Activated CD4-positive, alpha-beta memory T cell treated with anti-CD3 and anti-CD28 coated beads for 36 hours (primary cell): ENCODE results near the gene ALG11. TPM values are rescaled to one million over a fixed set of nuclear protein-coding genes. Genes with fewer than 3 reads are reported as not detected.
"Not testable (repeated sequence)": the region's sequence is repeated elsewhere in the genome, so short reads cannot be mapped to it uniquely, and the experiment has no call there.

Experiments used
- CTCF ChIA-PET: fragments of 350-600 bp; sonication (Branson Sonifier 250); formaldehyde crosslinking; loops from one replicate; lab custom pipeline; 2021; ENCODE audit warnings: antibody characterized with exemption, inconsistent platforms; lab: Charles Lee
- POLR2A ChIA-PET: fragments of 350-600 bp; sonication (Branson Sonifier 250); formaldehyde crosslinking; loops from one replicate; lab custom pipeline; 2021; ENCODE audit warnings: antibody characterized with exemption; lab: Charles Lee
- DNase-seq: peaks from one replicate; pipeline ENCODE4 v3.0.0-alpha.2; 2020
- H3K27ac Mint-ChIP-seq: one replicate; pipeline ENCODE4 v1.8.0; 2021; ENCODE audit warnings: mixed read lengths
- H3K27me3 Mint-ChIP-seq: one replicate; pipeline ENCODE4 v1.8.0; 2021; ENCODE audit warnings: mixed read lengths
- H3K36me3 Mint-ChIP-seq: one replicate; pipeline ENCODE4 v1.8.0; 2021; ENCODE audit warnings: mixed read lengths
- H3K4me1 Mint-ChIP-seq: one replicate; pipeline ENCODE4 v1.8.0; 2021; ENCODE audit warnings: low read depth, mixed read lengths
- H3K4me3 Mint-ChIP-seq: one replicate; pipeline ENCODE4 v1.8.0; 2021; ENCODE audit warnings: mild to moderate bottlenecking, mixed read lengths
- H3K9me3 Mint-ChIP-seq: one replicate; pipeline ENCODE4 v1.8.0; 2021; ENCODE audit warnings: mixed read lengths
- intact Hi-C: fragments of 100-400 bp; cut with micrococcal nuclease; formaldehyde crosslinking; loops from one replicate; pipeline ENCODE4 v1.15.1; 2023
- total RNA-seq, 2 experiments: library from RNA; stranded (reverse); gene quantifications; one replicate each; pipeline ENCODE4 v1.2.3, GENCODE V29; 2021

Gene ALG11
- total RNA-seq, 2 experiments from 2014 or later = 19.0 to 19.5 TPM

- no peak for DNase-seq
- Mint-ChIP-seq H3K9me3 (peaks cover 6% of the 10 kb centered on the region), H3K4me1 (no peaks in the 10 kb centered on the region), H3K36me3 (no peaks in the 10 kb centered on the region), H3K27ac (no peak overlapping the region), H3K27me3 (peaks cover 1% of the 10 kb centered on the region), H3K4me3 (no peak overlapping the region)
- CTCF ChIA-PET = interaction anchor here (1.6 kb wide), 1 partner anchor 146 kb away, joined by 4 read pairs; no protein-coding TSS in a partner anchor
- intact Hi-C loops = no loop called here
- POLR2A ChIA-PET = no interaction called here
Observed at GRCh38 chr13:51980908-51981307, 31.3 kb upstream of the ALG11 start.

- Mint-ChIP-seq H3K4me1 (no peaks in the 10 kb centered on the region), H3K36me3 (no peaks in the 10 kb centered on the region), H3K9me3 (peaks cover 6% of the 10 kb centered on the region), H3K27me3 (peaks cover 1% of the 10 kb centered on the region), H3K4me3 (no peak overlapping the region), H3K27ac (no peak overlapping the region)
- intact Hi-C loops = no loop called here
- CTCF ChIA-PET = interaction anchor here (1.6 kb wide), 1 partner anchor 146 kb away, joined by 4 read pairs; no protein-coding TSS in a partner anchor
- no peak for DNase-seq
- POLR2A ChIA-PET = no interaction called here
Observed at GRCh38 chr13:51981355-51981754, 30.8 kb upstream of the ALG11 start.

DNA sequence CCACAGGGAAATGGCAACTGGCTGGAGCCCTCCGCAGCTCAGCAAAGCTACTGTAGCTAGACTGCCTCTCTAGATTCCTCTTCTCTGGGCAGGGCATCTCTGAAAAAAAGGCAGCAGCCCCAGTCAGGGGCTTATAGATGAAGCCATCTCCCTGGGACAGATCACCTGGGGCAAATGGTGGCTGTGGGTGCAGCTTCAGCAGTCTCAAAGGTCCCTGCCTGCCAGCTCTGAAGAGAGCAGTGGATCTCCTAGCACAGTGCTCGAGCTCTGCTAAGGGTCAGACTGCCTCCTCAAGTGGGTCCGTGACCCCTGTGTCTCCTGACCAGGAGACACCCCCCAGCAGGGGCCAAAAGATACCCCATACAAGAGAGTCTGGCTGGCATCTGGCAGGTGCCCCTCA, 28.9 kb upstream of the ALG11 start:
- H3K4me1 Mint-ChIP-seq, H3K36me3 Mint-ChIP-seq, intact Hi-C loops, H3K27ac Mint-ChIP-seq, H3K9me3 Mint-ChIP-seq, H3K27me3 Mint-ChIP-seq, H3K4me3 Mint-ChIP-seq, DNase-seq, CTCF ChIA-PET, POLR2A ChIA-PET: not testable (repeated sequence)

DNA sequence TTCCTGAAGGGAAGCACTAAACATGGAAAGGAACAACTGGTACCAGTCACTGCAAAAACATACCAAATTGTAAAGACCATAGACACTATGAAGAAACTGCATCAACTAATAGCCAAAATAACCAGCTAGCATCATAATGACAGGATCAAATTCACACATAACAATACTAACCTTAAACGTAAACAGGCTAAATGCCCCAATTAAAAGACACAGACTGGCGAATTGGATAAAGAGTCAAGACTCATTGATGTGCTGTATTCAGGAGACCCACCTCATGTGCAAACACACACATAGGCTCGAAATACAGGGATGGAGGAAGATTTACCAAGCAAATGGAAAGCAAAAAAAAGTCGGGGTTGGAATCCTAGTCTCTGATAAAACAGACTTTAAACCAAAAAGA, 27.3 kb upstream of the ALG11 start:
- H3K27me3 Mint-ChIP-seq, H3K4me3 Mint-ChIP-seq, H3K36me3 Mint-ChIP-seq, intact Hi-C loops, POLR2A ChIA-PET, CTCF ChIA-PET, DNase-seq, H3K4me1 Mint-ChIP-seq, H3K27ac Mint-ChIP-seq, H3K9me3 Mint-ChIP-seq: not testable (repeated sequence)

DNA sequence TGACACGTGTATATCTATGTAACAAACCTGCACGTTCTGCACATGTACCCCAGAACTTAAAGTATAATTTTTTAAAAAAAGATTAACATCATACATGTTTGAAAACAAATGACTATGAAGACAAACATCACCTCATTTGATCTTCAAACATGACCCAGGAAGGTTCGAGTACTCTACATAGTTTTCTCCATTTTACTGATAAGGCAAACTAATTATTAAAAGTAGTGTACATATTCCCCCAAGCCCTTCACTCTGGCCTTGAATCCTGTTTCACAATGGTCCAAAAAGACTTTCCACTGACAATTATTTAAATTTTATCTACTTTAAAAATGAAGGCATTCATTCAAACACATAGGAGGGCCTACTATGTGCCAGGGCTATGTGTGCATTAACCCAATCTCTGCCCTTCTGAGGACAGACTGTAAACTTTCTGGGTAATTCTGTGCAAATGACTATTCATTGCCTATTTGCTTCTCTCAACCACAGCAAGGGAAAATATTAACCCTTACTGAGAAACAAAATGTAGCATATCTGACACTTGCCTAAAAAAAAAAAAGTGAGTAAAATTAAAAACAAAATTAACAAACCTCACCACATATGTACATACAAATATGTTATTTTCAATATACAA, 23.1 kb upstream of the ALG11 start:
- intact Hi-C loops = no loop called here
- H3K27ac Mint-ChIP-seq = no peak overlapping the region
- ChIA-PET POLR2A (no interaction called here), CTCF (no interaction called here)
- H3K27me3 Mint-ChIP-seq = peaks cover 6% of the 10 kb centered on the region
- H3K9me3 Mint-ChIP-seq = peaks cover 6% of the 10 kb centered on the region
- no peaks in the 10 kb centered on the region for H3K36me3 Mint-ChIP-seq
- H3K4me3 Mint-ChIP-seq = no peak overlapping the region
- DNase-seq = no peak
- no peaks in the 10 kb centered on the region for H3K4me1 Mint-ChIP-seq

GRCh38 chr13:51993713-51994112, 18.5 kb upstream of the ALG11 start:
- no peaks in the 10 kb centered on the region for H3K36me3 Mint-ChIP-seq
- no peak overlapping the region for H3K4me3 Mint-ChIP-seq
- H3K4me1 Mint-ChIP-seq = no peaks in the 10 kb centered on the region
- H3K9me3 Mint-ChIP-seq = no peaks in the 10 kb centered on the region
- no peak for DNase-seq
- POLR2A ChIA-PET = no interaction called here
- no peaks in the 10 kb centered on the region for H3K27me3 Mint-ChIP-seq
- intact Hi-C loops = no loop called here
- no peak overlapping the region for H3K27ac Mint-ChIP-seq
- CTCF ChIA-PET = no interaction called here

- Mint-ChIP-seq H3K27me3 (peaks cover 7% of the 10 kb centered on the region), H3K4me3 (no peak overlapping the region), H3K4me1 (no peaks in the 10 kb centered on the region), H3K36me3 (no peaks in the 10 kb centered on the region), H3K27ac (no peak overlapping the region), H3K9me3 (no peaks in the 10 kb centered on the region)
- CTCF ChIA-PET = no interaction called here
- POLR2A ChIA-PET = no interaction called here
- DNase-seq = no peak
- intact Hi-C loops = no loop called here
Observed at GRCh38 chr13:51995677-51996551, 16.3 kb upstream of the ALG11 start.

DNA sequence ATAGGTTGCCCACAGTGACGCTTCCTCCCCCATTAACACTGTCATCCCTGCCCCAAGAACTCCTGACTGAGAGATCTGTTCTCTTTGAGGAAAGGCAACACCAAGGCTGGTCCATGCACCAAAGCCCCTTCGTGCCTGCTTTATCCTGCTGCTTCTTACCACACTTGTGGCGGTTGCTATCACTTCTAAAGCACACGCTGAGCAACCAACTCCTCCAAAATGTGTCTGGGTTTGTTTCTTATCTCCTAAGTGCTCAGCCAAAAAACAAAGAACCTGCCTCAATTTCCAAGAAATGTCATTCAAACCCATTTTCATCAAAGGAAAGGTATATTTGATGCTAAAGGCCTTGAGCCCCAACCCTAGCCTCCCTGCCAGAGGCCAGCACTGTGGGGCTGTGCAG, 15.6 kb upstream of the ALG11 start:
- POLR2A ChIA-PET = no interaction called here

DNA sequence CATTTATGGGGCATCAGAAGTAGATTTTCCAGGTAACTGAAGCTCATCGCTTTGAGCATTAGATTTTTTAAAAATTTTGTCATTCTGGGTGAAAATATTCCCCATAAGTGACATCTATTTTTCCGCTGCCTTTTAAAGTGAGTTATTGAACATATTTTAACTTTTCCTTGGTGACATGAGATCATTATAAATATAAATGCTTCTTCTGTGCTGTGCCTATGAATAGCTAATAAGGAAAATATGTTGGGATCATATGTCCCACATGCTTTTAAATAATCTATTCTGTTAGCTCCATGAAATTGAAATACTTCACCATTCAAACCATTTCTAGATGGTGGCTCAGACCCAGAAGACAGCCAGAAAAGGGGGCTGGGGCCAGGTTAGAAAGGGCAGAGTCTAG, 15.0 kb upstream of the ALG11 start:
- ChIA-PET POLR2A (no interaction called here), CTCF (interaction anchor here (0.9 kb wide), 1 partner anchor 454 kb away, joined by 3 read pairs; no protein-coding TSS in a partner anchor)
- H3K4me1 Mint-ChIP-seq = no peaks in the 10 kb centered on the region
- intact Hi-C loops = no loop called here
- no peaks in the 10 kb centered on the region for H3K36me3 Mint-ChIP-seq
- peaks cover 9% of the 10 kb centered on the region for H3K27me3 Mint-ChIP-seq
- H3K4me3 Mint-ChIP-seq = no peak overlapping the region
- H3K9me3 Mint-ChIP-seq = no peaks in the 10 kb centered on the region
- H3K27ac Mint-ChIP-seq = no peak overlapping the region
- DNase-seq = no peak

More for the DNA sequence above, 15.6 kb upstream of the ALG11 start:
- H3K9me3 Mint-ChIP-seq = no peaks in the 10 kb centered on the region
- no peak overlapping the region for H3K27ac Mint-ChIP-seq
- no peaks in the 10 kb centered on the region for H3K4me1 Mint-ChIP-seq
- CTCF ChIA-PET = interaction anchor here (0.9 kb wide), 1 partner anchor 454 kb away, joined by 3 read pairs; no protein-coding TSS in a partner anchor
- H3K27me3 Mint-ChIP-seq = peaks cover 9% of the 10 kb centered on the region
- H3K36me3 Mint-ChIP-seq = no peaks in the 10 kb centered on the region
- DNase-seq = no peak
- no peak overlapping the region for H3K4me3 Mint-ChIP-seq
- intact Hi-C loops = no loop called here

DNA sequence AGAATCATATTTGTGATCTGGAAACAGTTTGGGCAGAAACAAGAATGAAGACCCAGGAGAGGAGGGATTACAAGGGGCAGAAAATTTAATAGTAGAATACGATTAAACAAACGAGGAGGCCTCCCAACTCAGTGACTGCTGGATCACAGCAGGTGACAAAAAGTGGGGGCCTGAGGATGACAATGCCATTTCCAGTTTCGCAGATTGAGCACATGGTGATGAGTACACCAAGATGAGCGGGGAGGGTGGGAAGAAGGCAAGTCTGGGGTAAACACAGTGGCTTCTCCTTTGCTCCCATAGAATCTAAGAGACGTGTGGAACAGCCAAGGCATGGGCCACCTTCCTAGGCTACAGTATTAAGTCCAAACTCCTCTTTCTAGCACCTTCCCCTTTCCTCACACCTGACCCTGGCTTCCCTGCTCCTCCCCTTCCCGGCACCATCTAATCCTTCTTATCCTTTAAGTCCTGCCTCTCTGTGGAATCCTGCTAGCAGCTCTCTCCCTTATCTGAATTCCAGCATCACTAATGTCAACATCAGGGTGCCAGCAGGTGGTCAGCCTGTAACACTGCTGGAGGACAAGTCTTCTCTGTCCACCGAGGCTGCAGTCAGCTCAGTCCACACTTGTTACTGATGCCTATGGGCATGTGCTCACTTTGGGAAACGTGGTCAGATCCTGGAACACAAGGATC, 14.4 kb upstream of the ALG11 start:
- Mint-ChIP-seq H3K27me3 (peaks cover 9% of the 10 kb centered on the region), H3K27ac (no peak overlapping the region), H3K9me3 (no peaks in the 10 kb centered on the region), H3K36me3 (no peaks in the 10 kb centered on the region), H3K4me3 (no peak overlapping the region), H3K4me1 (no peaks in the 10 kb centered on the region)
- CTCF ChIA-PET = interaction anchor here (0.9 to 1.3 kb wide), 2 partner anchors 130 to 453 kb away, joined by 3 read pairs; no protein-coding TSS in a partner anchor
- POLR2A ChIA-PET = no interaction called here
- intact Hi-C loops = no loop called here
- DNase-seq = no peak

DNA sequence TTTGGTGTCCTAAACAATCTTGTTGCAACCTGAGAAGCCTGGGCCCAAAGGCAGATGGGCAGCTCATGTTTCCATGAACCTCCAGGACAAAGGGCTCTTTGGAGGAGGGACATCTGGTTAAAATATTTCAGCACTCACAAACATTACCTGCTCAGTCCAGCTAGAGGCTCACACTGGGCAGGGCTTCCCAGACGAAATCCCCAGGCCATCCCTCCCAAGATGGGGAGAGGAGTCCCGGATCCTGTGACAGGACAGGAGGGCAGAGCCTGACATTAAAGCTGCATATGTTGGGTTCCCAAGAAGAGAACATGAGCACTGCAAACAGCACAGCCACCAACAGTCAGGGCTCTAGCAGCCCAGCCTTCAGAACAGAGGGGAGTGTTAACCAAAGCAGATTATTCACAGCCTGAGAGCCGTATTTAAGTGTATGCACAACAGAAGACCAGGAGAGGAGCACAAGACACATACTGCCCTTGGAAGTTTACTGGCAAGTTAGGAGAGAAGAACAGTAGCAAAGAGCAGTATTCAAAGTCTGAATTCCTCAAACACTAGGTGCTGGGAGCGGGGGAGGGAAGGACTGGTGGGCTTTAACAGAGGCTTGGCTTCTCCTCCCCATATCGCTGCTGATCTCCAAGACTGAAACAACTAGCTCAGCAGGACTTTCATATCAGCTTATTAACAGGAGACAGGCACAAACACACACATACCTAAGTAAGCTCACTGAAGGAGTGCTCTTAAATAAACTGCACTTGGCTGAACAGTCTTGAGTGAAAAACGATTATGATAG, 13.3 kb upstream of the ALG11 start:
- intact Hi-C loops = no loop called here
- Mint-ChIP-seq H3K4me3 (no peak overlapping the region), H3K9me3 (no peaks in the 10 kb centered on the region), H3K27me3 (peaks cover 9% of the 10 kb centered on the region), H3K36me3 (no peaks in the 10 kb centered on the region), H3K4me1 (no peaks in the 10 kb centered on the region), H3K27ac (no peak overlapping the region)
- DNase-seq = no peak
- CTCF ChIA-PET = interaction anchor here (0.9 to 1.3 kb wide), 2 partner anchors 22 to 129 kb away, joined by 3 to 4 read pairs; no protein-coding TSS in a partner anchor
- POLR2A ChIA-PET = no interaction called here
